HG02943 (cell line): ENCODE results near the gene TAAR9.

Experiments
- ATAC-seq: cut with Tn5 transposase; IDR thresholded peaks from one replicate; pipeline ENCODE4 v1.9.1; 2021; ENCODE audit warnings: mild to moderate bottlenecking, low read depth, moderate library complexity; ENCODE audit not compliant: unreplicated experiment

TAAR9 gene, protein sequence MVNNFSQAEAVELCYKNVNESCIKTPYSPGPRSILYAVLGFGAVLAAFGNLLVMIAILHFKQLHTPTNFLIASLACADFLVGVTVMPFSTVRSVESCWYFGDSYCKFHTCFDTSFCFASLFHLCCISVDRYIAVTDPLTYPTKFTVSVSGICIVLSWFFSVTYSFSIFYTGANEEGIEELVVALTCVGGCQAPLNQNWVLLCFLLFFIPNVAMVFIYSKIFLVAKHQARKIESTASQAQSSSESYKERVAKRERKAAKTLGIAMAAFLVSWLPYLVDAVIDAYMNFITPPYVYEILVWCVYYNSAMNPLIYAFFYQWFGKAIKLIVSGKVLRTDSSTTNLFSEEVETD

GRCh38 chr6:132537977-132538376 is at the start of gene TAAR9:
Gene TAAR9 (plus strand): TSS chr6:132538277. CDS start chr6:132538290, 13 bp downstream.
- ATAC-seq, result no peak

DNA sequence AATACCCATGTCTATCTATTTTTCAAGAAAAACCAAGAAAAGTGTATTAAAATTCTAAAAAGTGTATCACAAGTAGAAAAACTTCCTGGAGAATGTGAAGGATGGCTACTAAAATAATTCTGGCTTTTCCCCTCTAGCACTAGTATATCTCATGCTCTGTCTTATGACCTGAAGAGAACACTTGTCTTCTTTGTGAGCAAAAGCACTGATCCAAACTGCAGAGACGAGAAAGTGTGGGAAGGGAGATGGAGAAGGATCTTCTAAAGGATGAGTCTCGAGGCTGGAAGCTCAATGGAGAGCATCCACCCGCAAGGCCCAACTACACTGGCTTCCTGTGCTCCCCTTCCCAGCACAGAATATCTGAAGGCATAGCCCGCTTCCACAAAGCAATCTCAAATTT is 48.7 kb upstream of the TAAR9 start:
- ATAC-seq, result no peak

DNA sequence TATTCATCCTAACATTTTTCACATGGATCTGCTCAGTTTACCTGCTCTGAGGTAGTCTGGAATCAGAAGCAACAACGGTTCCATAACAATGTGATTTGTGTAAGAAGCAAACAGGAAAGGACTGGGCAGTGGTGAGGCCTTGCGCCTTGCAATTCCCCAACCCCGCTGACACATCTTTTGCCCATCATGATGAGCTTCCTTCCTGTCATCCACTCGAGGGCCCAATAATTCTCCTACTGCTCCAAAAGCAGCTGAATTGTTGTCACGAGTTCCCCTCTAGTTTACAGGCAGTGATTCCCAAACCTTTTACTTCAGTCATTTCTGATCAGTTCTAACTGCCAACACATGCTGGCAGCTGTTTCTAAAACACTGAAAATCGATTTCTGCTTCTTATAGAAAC is 48.1 kb upstream of the TAAR9 start:
- no peak for ATAC-seq

GRCh38 chr6:132490478-132491204 is 47.4 kb upstream of the TAAR9 start:
- ATAC-seq, result no peak

DNA sequence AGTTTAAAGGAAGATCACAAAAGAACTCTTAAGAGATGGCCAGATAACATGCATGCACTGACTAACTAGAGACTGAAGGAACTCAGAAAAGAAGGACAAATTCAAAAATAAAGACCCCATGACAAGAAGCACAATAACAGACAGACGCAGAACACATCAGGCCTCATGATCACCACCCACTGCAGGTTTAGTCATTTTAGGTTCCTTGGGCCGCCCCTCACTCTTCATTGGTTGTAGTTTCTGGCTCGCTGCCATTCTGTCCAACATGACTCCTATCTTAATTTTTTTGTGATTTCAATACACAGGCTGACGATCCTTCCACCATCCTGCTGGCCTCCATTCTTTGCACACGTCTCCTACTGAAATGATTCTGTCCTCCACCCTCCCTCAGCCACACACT is 46.8 kb upstream of the TAAR9 start:
- no peak for ATAC-seq

- no peak for ATAC-seq
Measured at GRCh38 chr6:132491881-132492280, 46.2 kb upstream of the TAAR9 start.

- no peak for ATAC-seq
Measured at GRCh38 chr6:132494954-132495353, 43.1 kb upstream of the TAAR9 start.

DNA sequence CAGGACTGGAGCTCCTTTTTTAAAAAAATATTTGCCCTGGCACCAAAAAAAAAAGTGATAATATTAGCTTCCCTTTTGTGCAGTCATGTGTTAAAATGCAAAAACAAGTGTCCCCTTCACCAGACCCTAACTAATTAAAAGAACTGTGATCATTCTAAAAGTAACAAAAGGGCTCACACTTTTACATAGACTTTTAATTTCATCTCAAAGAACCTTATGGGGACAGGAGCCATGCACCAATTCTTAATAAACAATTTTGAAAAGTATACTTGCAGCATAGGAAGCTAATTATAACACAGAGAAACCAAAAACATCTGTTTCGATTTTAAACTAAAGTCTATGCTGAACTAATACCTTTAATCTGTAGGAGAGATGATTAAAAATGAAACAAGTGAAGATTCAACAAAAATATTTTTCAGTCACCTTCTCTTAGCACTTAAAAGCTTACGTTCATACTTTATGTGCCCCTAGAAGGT is 42.4 kb upstream of the TAAR9 start:
- no peak for ATAC-seq

- ATAC-seq, result no peak
Measured at GRCh38 chr6:132496519-132497180, 41.4 kb upstream of the TAAR9 start.

DNA sequence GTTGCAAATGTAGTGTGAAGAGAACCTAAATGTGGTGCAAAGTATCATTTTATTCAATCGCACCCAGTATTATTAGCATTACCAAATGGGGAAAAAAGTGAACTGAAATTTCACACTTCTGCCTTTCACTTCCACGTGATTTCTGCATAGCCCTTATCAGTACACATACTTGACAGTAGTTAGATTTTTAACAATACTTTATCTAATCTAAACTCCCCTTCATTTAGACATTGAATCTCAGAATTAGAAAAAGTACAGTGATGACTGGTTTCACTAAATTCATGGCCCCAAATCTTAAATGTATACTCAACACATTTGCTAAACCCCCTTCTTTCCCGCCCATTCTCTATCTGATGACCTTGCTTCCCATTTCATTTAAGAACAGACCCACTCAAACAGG is 39.4 kb upstream of the TAAR9 start:
- peak; percentile 65 for ATAC-seq

- ATAC-seq, result no peak
Measured at GRCh38 chr6:132499757-132500156, 38.3 kb upstream of the TAAR9 start.

GRCh38 chr6:132504757-132505156 is 33.3 kb upstream of the TAAR9 start:
- ATAC-seq, result no peak

GRCh38 chr6:132505158-132505557 is 32.9 kb upstream of the TAAR9 start:
- no peak for ATAC-seq

GRCh38 chr6:132506461-132506860 is 31.6 kb upstream of the TAAR9 start:
- no peak for ATAC-seq

DNA sequence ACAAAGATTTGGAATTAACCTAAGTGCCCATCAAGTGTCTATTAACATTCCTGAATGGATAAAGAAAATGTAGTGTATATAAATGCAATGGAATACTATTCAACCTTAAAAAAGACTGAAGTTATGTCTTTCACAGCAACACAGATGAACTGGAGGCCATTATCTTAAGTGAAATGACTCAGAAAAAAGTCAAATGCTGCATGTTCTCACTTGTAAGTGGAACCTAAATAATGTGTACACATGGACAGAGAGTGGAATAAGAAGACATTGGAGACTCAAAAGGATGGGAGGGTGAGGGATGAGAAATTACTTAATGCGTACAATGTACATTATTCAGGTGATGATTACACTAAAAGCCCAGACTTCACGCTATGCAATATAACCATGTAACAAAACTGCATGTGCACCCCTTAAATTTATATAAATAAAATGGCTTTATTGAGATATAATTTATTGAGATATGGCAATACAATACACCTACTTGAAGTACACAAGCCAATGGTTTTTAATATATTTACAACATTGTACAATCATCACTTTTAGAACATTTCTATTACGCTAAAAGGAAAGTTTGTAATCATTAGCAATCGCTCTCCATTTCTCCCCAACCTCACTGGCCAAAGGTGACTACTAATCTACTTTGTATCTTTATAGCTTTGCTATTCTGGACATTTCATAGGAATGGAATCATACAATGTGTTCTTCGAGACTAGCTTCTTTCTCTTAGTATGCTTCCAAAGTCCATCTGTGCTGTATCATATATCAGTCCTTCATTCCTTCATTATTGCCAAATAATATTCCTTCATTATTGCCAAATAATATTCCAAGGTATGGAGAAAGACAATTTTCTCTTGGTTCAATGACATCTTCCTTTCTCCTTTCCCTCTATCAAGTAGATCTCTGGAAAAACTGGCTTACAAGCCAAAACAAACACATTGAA is 30.9 kb upstream of the TAAR9 start:
- ATAC-seq, result no peak

DNA sequence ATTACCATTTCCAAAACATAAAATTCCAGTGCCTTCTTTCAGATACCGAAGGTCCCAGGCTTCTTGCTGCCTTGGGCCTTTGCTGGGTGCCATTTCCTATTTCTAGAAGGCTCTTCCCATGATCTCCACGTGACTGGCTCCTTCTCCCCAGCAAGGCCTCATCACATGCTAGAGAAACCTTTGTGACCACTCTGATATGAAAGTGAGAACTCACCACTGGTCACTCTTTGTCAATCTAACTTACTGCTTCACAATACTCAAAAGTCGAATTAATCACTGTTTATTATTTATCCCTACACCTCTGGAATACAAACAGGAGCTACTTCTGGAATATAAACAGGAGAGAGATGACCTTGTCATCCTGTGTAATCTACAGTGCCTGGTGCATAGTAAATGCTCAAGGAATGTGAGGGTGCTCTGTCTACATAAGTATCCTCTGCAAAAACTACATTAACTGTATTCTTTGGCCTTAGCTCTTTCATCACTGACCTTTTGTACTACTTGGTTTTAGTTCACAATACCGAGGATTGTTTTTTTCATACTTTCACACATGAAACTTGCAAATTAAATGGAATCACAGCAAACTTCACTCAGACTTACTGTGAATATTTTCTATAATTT is 26.8 kb upstream of the TAAR9 start:
- ATAC-seq, result no peak

DNA sequence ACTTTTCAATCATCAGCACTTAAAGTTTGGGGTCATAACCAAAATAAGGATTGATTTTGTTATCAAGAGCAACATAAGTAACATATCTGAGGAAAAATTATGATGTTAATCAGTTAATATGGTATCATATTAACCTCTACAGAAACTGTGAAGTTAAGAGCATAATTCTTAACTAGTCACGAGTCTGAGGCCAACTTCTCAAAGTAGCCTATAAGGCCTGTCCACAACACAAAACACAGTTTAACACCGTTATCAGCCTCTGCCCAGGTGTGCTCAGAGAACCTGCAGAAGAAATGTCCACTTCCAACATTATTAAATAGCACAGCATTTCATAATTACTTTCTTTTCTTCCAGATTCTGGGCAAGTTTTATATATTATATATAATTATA is 26.3 kb upstream of the TAAR9 start:
- ATAC-seq, result peak; percentile 32

DNA sequence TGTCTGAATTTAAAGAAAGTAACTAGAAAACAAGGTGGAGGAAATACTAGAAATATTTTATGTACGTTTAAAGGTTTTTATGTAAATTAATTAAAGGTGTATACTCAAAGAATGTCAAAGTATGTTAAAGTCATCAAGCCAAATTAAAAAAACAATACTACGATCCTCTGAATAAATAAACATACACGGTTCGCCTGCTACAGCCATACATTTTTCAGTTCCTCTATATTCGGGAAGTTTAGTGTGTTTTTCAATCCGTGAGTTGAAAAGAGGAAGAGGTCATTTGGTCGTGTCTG is 25.8 kb upstream of the TAAR9 start:
- ATAC-seq, result no peak

DNA sequence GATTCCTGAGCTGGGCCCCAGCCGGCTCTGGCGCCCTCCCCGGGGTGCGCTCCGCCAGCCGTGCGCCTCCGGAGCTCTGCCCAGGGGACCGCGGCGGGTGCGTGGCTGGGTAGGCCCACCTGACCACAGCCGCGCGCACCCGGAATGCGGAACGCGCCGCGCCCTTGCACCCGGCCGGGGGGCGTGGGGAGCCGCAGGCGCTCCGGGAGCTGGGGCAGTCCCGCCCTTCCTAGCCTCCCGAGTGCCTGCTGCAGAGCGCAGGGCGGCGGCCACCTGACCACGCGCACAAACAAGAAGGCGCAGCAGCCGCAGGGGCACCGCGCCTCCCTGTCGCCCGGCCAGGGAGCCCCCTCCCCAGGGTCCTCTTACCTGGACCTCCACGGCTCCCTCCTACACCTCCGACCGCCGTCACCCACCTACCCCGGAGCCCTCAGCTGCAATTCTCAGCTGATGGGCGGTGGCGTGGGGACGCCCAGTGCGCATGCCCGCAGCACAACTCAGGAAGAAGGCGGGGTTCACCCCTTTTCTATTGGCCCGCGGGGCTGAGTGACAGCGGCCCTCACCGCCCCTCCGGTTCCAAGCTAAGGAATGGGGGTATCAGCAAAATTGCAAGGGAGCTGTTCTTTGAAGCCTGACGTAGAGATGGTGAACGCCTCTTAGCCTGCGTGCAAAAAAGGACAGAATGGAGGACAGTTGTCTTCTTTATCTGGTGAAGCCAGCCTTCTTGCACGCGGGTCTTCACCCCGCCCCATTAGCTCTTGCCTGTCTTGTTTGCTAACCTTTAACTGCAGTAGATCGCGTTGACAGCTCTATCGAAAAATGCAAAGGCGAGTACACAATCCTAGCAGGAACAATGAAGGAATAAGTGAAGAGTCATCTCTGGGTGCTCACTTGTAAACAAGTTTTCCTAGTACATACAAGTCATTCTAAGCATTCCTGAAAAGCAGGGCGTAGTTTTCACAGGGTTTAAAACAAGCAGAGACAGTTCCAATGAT is 25.1 kb upstream of the TAAR9 start, which contains the start of gene STX7:
Gene STX7, minus strand, starts transcription at position 479 of the 995 bp plus-strand sequence. CDS start 9,586 bp downstream, outside the sequence.
- peak; percentile 88 for ATAC-seq
